Measurements from ENCODE around the gene NPLOC4.

DNA sequence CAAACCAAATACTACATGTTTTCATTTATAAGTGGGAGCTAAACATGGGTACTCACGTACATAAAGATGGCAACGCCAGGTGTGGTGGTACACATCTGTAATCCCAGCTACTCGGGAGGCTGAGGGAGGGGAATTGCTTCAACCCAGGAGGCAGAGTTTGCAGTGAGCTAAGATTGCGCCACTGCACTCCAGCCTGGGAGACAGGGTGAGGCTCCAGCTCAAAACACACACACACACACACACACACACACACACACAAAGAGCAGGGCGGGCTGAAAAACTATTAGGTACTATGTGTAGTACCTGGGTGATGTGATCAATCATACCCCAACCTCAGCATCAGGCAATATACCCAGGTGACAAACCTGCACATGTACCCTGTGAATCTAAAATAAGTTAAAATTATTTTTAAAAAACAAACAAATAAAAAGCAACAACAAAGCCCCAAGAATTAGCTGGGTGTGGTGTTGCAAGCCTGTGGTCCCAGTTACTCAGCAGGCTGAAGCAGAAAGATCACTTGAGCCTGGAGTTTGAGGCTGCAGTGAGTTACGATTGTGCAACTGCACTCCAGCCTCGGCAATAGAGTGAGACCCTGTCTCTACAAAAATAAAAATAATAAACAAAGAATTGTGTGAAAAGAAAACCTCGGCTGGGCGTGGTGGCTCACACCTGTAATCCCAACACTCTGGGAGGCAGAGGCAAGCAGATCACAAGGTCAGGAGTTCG lies 72.9 kb downstream of the NPLOC4 start:
- TF ChIP-seq, protein P1, sequence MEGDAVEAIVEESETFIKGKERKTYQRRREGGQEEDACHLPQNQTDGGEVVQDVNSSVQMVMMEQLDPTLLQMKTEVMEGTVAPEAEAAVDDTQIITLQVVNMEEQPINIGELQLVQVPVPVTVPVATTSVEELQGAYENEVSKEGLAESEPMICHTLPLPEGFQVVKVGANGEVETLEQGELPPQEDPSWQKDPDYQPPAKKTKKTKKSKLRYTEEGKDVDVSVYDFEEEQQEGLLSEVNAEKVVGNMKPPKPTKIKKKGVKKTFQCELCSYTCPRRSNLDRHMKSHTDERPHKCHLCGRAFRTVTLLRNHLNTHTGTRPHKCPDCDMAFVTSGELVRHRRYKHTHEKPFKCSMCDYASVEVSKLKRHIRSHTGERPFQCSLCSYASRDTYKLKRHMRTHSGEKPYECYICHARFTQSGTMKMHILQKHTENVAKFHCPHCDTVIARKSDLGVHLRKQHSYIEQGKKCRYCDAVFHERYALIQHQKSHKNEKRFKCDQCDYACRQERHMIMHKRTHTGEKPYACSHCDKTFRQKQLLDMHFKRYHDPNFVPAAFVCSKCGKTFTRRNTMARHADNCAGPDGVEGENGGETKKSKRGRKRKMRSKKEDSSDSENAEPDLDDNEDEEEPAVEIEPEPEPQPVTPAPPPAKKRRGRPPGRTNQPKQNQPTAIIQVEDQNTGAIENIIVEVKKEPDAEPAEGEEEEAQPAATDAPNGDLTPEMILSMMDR (IDR thresholded peaks at IDR 0.05): no peak
- TF ChIP-seq POLR2A (IDR thresholded peaks at IDR 0.05): no peak

All from thyroid gland (tissue), 4 donors.